Raji (cell line): ENCODE measurements around the gene TMEM59L.

Experiments
- POLR2A ChIP-seq: IDR thresholded peaks from 2 replicates; pipeline ENCODE4 v1.6.1; 2011; ENCODE audit warnings: low read depth, low read length, control low read depth; ENCODE audit not compliant: insufficient read depth

The TMEM59L gene

DNA sequence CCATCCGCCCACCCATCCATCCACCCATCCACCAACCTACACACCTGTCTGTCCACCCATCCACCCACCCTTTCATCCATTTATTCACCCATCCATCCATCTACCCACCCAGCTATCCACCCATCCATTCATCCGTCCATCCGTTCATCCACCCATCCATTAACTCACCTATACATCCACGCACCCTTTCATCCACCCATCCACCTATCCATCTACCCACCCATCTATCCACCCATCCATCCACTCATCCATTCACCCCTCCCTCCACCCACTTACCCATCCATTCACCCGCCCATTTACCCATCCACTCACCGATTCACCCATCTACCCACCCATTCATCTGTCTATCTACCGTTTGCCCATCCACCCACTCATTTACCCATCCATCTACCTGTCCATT is 41.8 kb downstream of the TMEM59L start:
- TF ChIP-seq POLR2A, result no peak

DNA sequence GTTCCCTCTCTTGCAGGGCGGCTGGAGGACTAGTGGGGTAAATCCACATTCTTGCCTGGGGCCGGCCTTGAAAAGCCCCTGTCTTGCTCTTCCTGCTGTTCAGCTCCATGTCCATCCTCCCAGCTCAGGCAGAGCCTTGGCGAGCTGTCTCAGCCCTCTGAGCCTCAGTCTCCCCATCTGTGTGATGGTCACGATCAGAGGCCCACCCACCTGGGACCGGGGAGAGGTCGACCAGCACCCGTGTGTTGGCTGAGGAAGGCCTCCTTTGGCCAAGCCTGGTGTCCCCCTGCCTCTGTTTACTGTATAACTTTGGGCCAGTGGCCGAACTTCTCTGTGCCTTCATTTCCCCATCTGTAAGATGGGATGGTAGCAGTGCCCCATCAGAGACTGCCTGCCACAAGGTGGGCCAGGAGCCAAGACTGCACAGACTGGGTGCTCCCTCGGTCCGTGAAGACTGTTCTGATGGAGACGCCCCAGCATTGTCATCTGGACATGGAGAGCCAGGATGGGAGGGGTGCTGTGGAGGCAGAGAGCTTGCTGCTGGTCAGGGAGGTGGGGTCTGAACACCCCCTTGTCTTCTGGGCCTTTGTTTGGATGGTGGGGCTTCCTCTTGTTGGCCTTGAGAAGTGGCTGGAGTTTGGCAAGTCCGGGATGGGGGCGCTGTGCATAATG is 42.6 kb downstream of the TMEM59L start:
- TF ChIP-seq POLR2A, result no peak

DNA sequence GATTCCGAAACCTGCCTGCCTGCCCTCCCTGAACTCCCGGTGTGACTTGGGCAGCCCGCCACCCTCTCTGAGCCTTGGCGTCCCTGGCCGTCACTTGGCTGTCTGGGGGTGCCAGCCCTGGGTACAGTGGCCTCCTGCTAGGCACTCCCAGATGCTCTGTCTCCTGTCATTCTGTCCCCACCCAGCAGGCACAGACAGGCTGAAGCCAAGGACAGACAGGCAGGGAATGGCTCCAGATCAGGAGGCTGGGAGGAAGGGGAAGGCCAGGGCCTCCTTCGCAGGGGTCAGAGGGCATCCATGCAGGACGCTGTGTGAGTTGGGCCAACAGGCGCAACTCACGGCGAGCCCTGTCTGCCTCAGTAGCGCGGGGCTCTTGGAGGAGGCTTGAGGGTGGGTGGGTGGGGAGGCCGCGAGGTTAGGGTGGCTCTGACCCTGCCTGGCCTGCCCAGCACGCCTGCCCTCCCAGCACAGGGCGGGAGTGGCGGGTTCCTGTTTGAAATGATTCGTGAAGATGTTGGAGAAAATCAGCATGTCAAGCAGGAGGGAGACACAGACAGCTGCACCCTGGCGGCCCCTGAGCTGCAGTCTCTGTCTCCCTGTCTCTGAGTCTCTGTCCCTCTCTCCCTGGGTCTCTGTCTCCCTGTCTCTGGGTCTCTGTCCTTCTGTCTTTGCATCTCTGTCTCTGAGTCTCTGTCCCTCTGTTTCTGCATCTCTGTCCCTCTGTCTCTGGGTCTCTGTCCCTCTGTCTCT is 43.8 kb downstream of the TMEM59L start:
- TF ChIP-seq POLR2A, result no peak

DNA sequence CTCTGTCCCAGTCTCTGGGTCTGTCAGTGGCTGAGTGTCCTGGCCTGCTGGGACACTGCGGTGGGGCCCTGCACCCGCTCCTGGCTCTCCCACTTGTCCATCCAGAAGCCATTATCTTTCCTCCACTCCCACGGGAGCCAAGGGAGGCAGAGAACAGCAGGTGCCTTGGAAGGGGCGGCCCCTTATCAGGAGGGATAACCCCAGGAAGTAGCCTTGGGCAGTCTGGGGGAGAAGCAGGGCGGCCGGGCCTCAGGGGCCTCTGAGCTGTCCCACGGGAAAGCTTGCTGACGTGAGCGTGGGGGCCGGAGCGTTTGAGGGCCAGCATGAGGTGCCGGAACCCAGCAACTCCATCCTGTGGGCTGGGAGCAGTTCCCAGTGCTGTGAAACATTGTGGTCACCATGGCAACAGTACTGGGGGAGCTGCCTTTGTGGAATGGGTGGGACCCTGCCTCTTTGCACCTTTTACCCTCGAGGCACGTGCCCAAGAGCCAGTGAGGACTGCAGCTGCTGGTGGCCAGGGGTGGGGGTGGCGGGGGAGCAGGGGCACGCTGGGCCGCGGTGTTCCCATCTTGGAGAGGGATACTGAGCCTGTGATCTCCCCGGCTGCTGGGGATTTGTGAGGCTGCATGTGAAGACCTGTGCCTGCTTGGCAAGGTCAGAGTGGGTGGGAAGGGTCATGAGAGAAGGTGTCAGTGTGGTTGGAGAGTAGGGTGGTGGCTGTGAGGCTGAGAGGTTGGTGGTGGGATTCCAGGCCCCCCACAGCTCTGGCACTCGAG is 45.1 kb downstream of the TMEM59L start:
- no peak for TF ChIP-seq POLR2A

DNA sequence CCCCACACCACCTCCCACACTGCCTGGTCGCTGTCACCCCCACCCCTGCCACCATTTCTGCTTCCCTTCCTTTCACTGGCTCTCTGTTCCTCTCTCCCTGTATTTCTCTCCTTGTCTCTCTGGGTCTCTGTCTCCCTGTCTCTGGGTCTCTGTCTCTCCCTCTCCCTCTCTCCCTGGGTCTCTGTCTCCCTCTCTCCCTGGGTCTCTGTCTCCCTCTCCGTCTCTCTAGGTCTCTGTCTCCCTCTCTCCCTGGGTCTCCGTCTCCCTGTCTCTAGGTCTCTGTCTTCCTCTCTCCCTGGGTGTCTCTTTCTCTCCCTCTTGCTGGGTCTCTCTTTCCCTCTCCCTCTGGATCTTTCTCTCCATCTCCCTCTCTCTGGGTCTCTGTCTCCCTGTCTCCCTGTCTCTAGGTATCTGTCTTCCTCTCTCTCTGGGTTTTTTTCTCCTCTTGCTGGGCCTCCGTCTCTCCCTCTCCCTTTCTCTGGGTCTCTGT is 45.7 kb downstream of the TMEM59L start:
- TF ChIP-seq POLR2A, result no peak

DNA sequence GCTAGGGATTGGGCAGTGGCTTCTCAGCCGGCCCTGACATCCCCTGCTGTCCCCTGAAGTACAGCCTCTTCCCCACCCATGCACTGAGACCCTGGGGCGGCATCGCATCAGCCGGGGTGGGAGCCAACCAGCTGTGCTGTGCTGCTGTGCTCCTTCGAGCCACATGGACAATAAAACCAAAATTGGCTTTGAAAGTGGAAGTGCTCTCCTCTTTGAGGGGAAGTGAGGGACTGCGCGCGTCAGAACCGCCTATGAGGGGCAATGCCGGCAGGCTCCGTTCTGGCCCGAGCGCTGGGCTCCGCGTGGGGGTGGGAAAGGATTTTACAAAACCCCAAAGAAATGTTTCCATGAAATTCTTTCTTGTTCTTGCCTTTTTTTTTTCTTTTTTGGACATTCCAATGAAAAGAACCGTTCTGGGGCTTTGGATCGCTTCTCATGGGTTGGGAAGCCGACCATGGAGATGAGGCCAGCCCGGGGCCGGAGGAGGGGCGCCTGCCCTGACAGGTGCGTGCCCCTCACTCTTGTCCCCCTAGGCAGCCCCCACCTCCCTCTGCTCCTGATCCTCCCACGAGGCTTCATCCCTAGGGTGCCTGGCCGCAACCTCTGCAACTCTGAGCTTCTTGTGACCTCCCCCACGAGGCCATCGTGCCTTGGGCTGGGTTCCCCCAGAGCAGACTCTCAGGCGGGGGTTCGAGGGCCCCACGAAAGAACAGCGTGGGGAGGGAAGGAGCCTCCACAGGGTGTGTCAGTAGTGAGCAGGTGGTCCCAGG is 46.8 kb downstream of the TMEM59L start:
- no peak for TF ChIP-seq POLR2A

DNA sequence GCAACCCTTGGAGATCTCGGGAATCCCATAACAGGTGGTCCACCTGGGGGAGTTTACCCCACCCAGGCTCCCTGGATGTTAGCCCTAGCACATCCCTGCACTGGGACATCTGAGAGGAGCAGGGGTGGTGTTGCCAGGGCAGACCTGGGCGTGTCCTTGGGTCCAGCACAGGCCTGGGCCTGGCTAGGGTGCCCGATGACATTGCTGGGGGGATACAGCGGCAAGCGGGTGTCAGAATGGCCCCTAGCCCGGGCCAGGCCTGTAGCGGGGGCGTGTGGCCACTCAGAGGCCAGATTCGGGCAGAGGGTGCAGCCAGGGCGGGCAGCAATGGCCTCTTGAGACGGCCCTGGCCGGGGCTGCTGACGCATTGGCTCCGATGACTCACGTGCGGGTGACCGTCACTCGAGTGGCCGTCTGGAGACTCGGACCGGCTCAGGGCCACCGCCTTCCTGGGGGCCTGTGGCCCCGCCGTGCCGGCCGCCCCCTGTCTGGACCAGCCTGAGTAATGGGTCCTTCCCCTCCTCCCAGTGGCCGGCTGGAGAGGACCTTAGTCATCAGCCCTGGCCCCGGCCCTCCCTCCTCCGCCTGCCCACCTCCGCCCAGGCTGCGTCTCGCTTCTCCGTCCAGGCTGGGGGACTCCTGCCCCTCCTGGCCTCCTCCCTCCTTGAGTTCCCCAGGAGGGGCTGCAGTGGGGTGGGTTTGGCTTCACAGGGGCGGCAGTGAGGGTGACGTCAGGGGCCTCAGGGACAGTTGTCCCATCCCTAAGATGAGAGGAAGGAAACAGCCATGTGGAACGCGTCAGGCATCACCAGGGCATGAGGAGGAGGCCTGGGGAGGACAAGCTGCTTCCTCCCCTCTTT is 47.6 kb downstream of the TMEM59L start:
- TF ChIP-seq POLR2A, result no peak

DNA sequence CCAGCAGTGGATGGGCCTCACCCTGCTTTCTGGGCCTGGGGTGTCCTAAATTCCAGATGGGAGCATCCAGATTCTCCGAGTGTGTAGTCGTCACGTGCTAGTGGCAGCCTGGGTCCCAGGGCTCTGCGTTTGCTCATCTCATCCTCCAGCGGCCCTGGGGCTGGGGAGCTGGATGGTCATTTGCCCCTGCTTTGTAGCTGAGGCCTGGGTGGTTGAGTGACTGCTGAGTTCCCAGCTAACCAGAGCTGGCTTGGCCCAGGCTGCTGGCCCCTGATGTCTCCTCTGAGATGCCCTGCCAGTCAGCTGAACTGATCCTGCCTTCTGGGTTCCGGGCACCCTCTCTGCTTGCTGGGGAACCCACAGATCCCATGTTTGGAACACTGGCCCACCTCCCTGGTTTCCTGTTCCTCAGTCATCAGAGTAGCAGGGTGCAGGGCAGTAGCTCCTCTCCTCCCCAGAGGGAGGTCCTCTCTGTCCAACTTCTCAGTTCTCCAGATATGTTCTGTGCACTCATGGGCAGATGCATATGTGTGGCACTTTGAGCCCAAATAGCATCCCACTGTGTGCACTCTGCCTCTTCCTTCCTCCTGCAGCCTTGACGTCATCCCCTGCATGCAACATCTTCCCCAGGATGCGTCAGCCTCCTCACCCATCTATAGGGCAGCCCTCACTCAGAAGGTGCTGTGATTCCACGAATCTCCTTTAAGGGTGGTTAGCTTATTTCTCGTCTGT is 48.4 kb downstream of the TMEM59L start:
- no peak for TF ChIP-seq POLR2A

DNA sequence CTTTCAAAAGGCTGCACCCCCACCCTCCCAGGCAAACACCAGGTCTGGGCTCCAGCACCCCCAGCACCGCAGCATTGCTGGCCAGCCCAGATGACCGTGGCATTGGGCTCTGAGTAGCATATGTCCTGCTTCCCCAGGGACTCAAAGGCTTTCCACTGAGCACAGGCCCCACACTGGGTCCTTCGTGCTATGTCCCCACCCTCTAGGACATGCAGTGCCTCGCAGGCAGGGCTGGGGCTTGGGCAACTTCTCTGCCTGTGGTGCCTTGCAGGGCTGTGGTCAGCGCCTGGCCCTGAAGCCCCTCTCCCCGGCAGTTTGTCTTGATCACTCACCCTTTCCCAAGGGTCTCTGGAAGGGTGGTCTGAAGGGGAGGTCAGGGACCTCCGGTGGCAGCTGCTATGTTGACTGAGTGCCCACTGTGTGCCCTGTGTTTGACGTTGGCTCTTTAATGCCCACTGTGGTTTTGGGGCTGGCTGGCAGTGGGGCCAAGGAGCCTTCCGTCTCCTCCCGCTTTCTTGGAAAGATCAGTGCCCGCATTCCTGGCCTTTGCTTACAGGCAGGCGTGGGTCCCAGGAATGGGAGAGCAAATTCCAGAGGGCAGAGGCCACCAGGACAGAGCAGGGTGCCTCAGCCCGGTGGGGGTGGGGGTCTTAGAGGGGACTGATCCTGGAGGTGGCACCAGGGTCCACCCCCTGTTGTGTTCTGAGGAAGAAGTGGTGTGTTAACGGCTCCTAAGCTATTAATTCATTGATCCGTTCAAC is 50.5 kb downstream of the TMEM59L start:
- no peak for TF ChIP-seq POLR2A

DNA sequence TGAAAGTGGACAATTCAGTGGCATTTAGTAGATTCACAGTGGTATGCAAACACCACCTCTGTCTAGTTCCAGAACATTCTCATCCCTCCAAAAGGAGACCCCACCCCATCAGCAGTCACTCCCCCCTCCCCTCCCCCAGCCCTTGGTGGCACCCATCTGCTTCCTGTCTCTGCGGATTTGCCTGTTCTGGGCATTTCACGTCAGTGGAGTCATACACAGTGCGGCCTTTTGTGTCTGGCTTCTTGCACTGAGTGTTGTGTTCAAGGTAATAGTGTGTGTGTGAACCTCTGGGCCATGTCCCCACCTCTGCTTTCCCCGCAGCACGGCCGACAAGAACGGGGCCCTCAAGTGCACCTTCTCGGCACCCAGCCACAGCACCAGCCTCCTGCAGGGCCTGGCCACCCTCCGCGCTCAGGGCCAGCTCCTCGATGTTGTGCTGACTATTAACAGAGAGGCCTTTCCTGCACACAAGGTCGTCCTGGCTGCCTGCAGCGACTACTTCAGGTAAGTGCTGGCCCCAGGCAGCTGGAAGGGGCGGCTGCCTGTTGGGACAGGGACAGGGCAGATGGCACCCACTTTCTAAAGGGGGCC is 51.4 kb downstream of the TMEM59L start:
- TF ChIP-seq POLR2A, result no peak

DNA sequence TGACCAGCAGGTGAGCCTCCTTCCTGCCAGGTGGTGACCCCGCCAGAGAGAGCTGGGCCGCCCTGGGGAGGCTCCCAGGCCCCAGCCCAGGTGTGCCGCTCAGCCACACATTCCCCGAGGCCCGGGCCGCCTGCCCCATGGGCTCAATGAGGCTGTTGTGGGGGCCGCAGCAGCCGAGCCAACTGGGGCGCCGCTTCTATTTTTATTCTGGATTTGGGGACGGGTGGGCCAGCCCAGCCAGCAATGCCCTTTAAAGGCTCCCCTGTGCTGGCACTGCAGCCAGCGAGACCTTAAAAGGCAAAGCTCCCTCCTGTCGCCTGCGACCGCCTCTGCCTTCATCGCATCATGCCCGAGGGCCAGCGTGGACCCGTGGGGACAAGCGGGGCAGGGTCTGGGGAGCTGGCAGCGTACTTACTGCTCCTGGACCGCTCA is 53.1 kb downstream of the TMEM59L start:
- TF ChIP-seq POLR2A, result no peak

DNA sequence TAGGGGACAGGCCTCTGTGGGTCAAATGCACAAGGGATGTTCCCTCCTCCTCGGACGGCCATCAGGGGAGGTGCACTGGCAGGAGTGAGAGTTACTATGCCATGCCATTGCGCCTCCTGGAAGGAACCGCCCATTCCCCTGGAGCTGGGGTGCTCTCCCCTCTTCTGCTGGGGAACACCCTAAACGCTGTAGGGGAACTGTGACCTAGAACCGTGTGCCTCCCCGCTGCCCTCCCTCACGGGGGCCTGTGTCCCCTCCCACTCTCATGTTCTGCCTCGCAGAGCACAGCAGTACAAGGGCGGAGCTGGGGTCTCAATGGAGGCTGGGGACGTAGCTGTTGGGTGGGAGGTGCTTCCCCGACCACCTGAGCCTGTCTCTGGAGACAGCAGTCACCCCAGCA is 53.6 kb downstream of the TMEM59L start:
- TF ChIP-seq POLR2A, result no peak

DNA sequence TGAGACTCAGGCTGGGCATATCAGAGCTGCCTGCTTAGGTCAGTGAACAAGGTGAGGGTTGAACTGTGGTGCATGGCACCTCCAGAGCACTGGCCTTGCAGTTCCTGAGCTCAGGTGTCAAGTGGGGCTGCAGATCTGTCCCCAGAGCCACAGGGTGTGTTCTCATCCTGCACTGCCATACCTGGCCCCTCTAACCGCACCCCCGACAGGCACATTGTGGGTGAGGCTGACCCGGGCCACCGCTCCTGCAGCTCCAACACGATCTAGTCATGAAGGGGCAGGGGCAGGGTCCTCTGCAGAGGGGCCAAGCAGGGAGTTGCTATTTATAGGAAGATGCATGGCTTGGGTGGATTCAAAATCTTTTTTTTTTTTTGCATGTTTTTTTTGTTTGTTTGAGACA is 54.1 kb downstream of the TMEM59L start:
- TF ChIP-seq POLR2A, result no peak
